HEK293 (cell line): ENCODE data around the gene CHRNA4.

ENCODE experiments used
- CTCF ChIA-PET: fragments of 350-600 bp; formaldehyde crosslinking; extraction: SDS; loops from one replicate; lab custom pipeline; 2021; ENCODE audit warnings: antibody characterized with exemption; lab: Yijun Ruan, JAX
- POLR2A ChIA-PET: fragments of 300-600 bp; formaldehyde crosslinking; extraction: SDS; loops from one replicate; lab custom pipeline; 2020; ENCODE audit warnings: antibody characterized with exemption, inconsistent platforms; lab: Yijun Ruan, JAX
- H3K27ac ChIP-seq: fragments of 200-500 bp; sonication (Bioruptor generic); 2 replicates; pipeline ENCODE4 v1.5.1; 2014; ENCODE audit warnings: low read depth, low read length, control low read depth, inconsistent platforms; ENCODE audit errors: extremely low read depth
- H3K36me3 ChIP-seq, 2 experiments: fragments of 200-500 bp in 1 of 2; sonication (Bioruptor generic) in 1 of 2; 1 replicate in 1 of 2; 2 replicates in 1 of 2; pipeline ENCODE4 v1.5.1; 2014 to 2017; ENCODE audit warnings: inconsistent platforms in 2 of 2, low read length in 2 of 2; ENCODE audit not compliant: control insufficient read depth in 2 of 2, insufficient read depth in 1 of 2
- H3K4me1 ChIP-seq: fragments of 200-500 bp; sonication (Bioruptor generic); 2 replicates; pipeline ENCODE4 v1.5.1; 2014; ENCODE audit warnings: mild to moderate bottlenecking, low read length, inconsistent platforms; ENCODE audit not compliant: control insufficient read depth, insufficient read depth
- H3K4me3 ChIP-seq: 2 replicates; pipeline ENCODE4 v1.5.1; 2011; ENCODE audit warnings: low read depth, mild to moderate bottlenecking, control low read depth, low read length, moderate library complexity
- H3K9me3 ChIP-seq: fragments of 200-500 bp; sonication (Bioruptor generic); 2 replicates; pipeline ENCODE4 v1.5.1; 2014; ENCODE audit warnings: low read depth, low read length, inconsistent platforms; ENCODE audit not compliant: control insufficient read depth, insufficient read depth
- GLI4 ChIP-seq: fragments of 450-650 bp; formaldehyde crosslinking; IDR thresholded peaks from 2 replicates; pipeline ENCODE4 v1.5.1; 2016; ENCODE audit warnings: missing biosample characterization, missing genetic modification characterization
- HOXC10 ChIP-seq: sonication (generic); formaldehyde crosslinking; IDR thresholded peaks from 2 replicates; pipeline ENCODE4 v1.8.1; 2023; ENCODE audit warnings: mild to moderate bottlenecking, missing genetic modification reagents
- KLF1 ChIP-seq: fragments of 450-650 bp; formaldehyde crosslinking; IDR thresholded peaks from 2 replicates; pipeline ENCODE4 v1.5.1; 2016; ENCODE audit warnings: missing biosample characterization, missing genetic modification characterization
- MEIS1 ChIP-seq: sonication (generic); formaldehyde crosslinking; IDR thresholded peaks from 2 replicates; pipeline ENCODE4 v1.8.1; 2022; ENCODE audit warnings: missing genetic modification reagents, mild to moderate bottlenecking, borderline replicate concordance
- ZFP3 ChIP-seq: fragments of 450-650 bp; formaldehyde crosslinking; IDR thresholded peaks from 2 replicates; pipeline ENCODE4 v1.5.1; 2016; ENCODE audit warnings: low read depth, missing biosample characterization, missing genetic modification characterization
- ZNF184 ChIP-seq: fragments of 450-650 bp; IDR thresholded peaks from 2 replicates; pipeline ENCODE4 v1.5.1; 2018; ENCODE audit warnings: missing biosample characterization, mild to moderate bottlenecking, missing genetic modification characterization
- ZNF202 ChIP-seq: fragments of 450-650 bp; formaldehyde crosslinking; IDR thresholded peaks from 2 replicates; pipeline ENCODE4 v1.5.1; 2016; ENCODE audit warnings: missing biosample characterization, missing genetic modification characterization, borderline replicate concordance
- ZNF585B ChIP-seq: fragments of 450-650 bp; formaldehyde crosslinking; IDR thresholded peaks from 2 replicates; pipeline ENCODE4 v1.5.1; 2016; ENCODE audit warnings: missing biosample characterization, missing genetic modification characterization
- ZNF600 ChIP-seq: fragments of 450-650 bp; formaldehyde crosslinking; IDR thresholded peaks from 2 replicates; pipeline ENCODE4 v1.5.1; 2016; ENCODE audit warnings: missing biosample characterization, missing genetic modification characterization
- ZNF701 ChIP-seq: fragments of 450-650 bp; formaldehyde crosslinking; IDR thresholded peaks from 2 replicates; pipeline ENCODE4 v1.5.1; 2016; ENCODE audit warnings: missing biosample characterization, missing genetic modification characterization
- ZNF777 ChIP-seq: fragments of 450-650 bp; formaldehyde crosslinking; IDR thresholded peaks from 2 replicates; pipeline ENCODE4 v1.5.1; 2017; ENCODE audit warnings: missing biosample characterization, missing genetic modification characterization, borderline replicate concordance
- ZNF830 ChIP-seq: fragments of 450-650 bp; IDR thresholded peaks from 2 replicates; pipeline ENCODE4 v1.5.0; 2018; ENCODE audit warnings: missing biosample characterization, missing genetic modification characterization, low read depth, mild to moderate bottlenecking, moderate library complexity
- TF ChIP-seq, protein P1 (sequence below): fragments of 450-650 bp; formaldehyde crosslinking; IDR thresholded peaks from 2 replicates; pipeline ENCODE4 v1.5.1; 2016; ENCODE audit warnings: missing biosample characterization, missing genetic modification characterization
- TF ChIP-seq, protein P2 (sequence below): fragments of 450-650 bp; formaldehyde crosslinking; IDR thresholded peaks from 2 replicates; pipeline ENCODE4 v1.5.1; 2016; ENCODE audit warnings: missing biosample characterization, missing genetic modification characterization, borderline replicate concordance
- TF ChIP-seq, protein P3 (sequence below): fragments of 450-650 bp; IDR thresholded peaks from 2 replicates; pipeline ENCODE4 v1.5.1; 2018; ENCODE audit warnings: missing biosample characterization, mild to moderate bottlenecking, missing genetic modification characterization
- TF ChIP-seq, protein P4 (sequence below): fragments of 450-650 bp; formaldehyde crosslinking; IDR thresholded peaks from 2 replicates; pipeline ENCODE4 v1.5.1; 2016; ENCODE audit warnings: missing biosample characterization, missing genetic modification characterization, borderline replicate concordance

CHRNA4 gene

DNA sequence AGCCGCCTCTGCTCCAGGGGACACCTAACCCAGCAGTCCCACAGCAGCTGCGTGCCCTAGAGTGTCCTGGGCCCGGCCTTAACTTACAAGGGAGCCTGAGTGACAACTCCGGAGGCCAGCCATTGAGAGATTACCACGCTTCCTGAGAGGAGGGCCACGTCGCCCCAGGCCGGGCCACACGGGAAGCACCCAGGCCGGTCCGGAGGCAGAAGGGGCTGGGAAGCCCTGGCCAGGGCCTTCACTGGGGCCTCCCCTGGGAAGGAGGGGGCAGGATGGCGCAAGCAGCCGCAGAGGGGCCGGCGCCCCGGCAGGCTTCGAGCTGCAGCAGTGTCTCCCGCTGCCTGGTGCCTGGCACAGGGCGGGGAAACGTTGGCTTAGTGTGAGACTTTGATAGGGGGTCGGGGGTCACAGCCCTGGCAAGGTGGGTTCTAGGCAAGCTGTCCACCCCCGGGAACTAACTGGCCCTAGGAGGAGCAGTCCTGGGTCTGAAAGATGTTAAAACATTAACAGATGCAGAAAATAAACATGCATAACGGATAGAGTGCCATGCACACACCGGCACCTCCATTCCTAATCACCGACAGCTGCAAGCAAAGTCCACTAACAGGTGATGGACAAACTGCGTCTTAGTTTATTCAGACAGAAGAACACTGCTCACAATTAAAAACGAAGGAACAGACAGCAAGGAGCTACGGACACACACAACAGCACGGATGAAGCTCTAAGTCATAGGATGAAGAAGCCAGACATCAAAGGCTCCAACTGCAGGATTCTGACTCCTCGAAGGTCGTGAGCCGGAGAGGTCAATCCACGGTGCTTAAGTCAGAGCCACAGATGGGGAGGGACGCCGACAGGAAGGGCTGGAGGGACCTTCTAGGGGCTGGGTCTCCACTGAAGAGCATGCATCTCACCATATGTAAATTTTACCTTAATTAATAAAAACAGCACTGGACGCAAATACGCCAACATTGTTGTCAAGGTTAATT lies 17.4 kb downstream of the CHRNA4 start:
- Histone ChIP-seq H3K4me3 (no peak overlapping the region), H3K36me3 (no peaks in the 10 kb centered on the region), H3K9me3 (no peaks in the 10 kb centered on the region), H3K27ac (no peak overlapping the region), H3K4me1 (no peaks in the 10 kb centered on the region)
- POLR2A ChIA-PET = no interaction called here
- TF ChIP-seq KLF1 (no peak), ZNF830 (tag by site-specific recombination) (no peak), ZNF701 (tag by site-specific recombination) (no peak), HOXC10 (CRISPR knock-in tag) (no peak), GLI4 (tag by site-specific recombination) (no peak), ZNF202 (tag by site-specific recombination) (no peak), ZNF600 (tag by site-specific recombination) (no peak), ZNF777 (tag by site-specific recombination) (no peak), ZNF585B (tag by site-specific recombination) (no peak), ZFP3 (tag by site-specific recombination) (no peak), ZNF184 (no peak), MEIS1 (no peak)
- TF ChIP-seq, protein P1, sequence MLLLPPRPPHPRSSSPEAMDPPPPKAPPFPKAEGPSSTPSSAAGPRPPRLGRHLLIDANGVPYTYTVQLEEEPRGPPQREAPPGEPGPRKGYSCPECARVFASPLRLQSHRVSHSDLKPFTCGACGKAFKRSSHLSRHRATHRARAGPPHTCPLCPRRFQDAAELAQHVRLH = no peak
- TF ChIP-seq, protein P2, sequence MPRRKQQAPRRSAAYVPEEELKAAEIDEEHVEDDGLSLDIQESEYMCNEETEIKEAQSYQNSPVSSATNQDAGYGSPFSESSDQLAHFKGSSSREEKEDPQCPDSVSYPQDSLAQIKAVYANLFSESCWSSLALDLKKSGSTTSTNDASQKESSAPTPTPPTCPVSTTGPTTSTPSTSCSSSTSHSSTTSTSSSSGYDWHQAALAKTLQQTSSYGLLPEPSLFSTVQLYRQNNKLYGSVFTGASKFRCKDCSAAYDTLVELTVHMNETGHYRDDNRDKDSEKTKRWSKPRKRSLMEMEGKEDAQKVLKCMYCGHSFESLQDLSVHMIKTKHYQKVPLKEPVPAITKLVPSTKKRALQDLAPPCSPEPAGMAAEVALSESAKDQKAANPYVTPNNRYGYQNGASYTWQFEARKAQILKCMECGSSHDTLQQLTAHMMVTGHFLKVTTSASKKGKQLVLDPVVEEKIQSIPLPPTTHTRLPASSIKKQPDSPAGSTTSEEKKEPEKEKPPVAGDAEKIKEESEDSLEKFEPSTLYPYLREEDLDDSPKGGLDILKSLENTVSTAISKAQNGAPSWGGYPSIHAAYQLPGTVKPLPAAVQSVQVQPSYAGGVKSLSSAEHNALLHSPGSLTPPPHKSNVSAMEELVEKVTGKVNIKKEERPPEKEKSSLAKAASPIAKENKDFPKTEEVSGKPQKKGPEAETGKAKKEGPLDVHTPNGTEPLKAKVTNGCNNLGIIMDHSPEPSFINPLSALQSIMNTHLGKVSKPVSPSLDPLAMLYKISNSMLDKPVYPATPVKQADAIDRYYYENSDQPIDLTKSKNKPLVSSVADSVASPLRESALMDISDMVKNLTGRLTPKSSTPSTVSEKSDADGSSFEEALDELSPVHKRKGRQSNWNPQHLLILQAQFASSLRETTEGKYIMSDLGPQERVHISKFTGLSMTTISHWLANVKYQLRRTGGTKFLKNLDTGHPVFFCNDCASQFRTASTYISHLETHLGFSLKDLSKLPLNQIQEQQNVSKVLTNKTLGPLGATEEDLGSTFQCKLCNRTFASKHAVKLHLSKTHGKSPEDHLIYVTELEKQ (tag by site-specific recombination) = no peak
- TF ChIP-seq, protein P3, sequence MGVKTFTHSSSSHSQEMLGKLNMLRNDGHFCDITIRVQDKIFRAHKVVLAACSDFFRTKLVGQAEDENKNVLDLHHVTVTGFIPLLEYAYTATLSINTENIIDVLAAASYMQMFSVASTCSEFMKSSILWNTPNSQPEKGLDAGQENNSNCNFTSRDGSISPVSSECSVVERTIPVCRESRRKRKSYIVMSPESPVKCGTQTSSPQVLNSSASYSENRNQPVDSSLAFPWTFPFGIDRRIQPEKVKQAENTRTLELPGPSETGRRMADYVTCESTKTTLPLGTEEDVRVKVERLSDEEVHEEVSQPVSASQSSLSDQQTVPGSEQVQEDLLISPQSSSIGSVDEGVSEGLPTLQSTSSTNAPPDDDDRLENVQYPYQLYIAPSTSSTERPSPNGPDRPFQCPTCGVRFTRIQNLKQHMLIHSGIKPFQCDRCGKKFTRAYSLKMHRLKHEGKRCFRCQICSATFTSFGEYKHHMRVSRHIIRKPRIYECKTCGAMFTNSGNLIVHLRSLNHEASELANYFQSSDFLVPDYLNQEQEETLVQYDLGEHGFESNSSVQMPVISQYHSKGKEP (tag by site-specific recombination) = no peak
- TF ChIP-seq, protein P4, sequence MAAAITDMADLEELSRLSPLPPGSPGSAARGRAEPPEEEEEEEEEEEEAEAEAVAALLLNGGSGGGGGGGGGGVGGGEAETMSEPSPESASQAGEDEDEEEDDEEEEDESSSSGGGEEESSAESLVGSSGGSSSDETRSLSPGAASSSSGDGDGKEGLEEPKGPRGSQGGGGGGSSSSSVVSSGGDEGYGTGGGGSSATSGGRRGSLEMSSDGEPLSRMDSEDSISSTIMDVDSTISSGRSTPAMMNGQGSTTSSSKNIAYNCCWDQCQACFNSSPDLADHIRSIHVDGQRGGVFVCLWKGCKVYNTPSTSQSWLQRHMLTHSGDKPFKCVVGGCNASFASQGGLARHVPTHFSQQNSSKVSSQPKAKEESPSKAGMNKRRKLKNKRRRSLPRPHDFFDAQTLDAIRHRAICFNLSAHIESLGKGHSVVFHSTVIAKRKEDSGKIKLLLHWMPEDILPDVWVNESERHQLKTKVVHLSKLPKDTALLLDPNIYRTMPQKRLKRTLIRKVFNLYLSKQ = no peak
- TF ChIP-seq, all 188 proteins: peak for 0
- CTCF ChIA-PET = no interaction called here
